Liver (tissue), 9 donors: ENCODE results near the gene GRID1. TPM values are rescaled to one million over a fixed set of nuclear protein-coding genes. Genes with fewer than 3 reads are reported as not detected.

Source experiments
- DNase-seq: peaks from one replicate; pipeline ENCODE4 v3.0.0-alpha.2; 2017; ENCODE audit warnings: low spot score
- H3K27ac ChIP-seq, 2 donors: one replicate each; pipeline ENCODE4 v1.7.0; 2013; ENCODE audit warnings: inconsistent platforms in 2 of 2, low read length in 2 of 2, control low read depth in 1 of 2, low read depth in 1 of 2, mild to moderate bottlenecking in 1 of 2
- H3K27me3 ChIP-seq, 4 donors: one replicate each; pipeline versions ENCODE4 v1.6.1 to v1.7.0; 2013; ENCODE audit warnings: low read length in 3 of 4, inconsistent platforms in 1 of 4, mild to moderate bottlenecking in 1 of 4, moderate library complexity in 1 of 4; ENCODE audit not compliant: control insufficient read depth in 4 of 4, insufficient read depth in 4 of 4
- H3K36me3 ChIP-seq, 4 donors: one replicate each; pipeline versions ENCODE4 v1.6.1 to v1.7.0; 2013; ENCODE audit warnings: low read length in 3 of 4, mild to moderate bottlenecking in 3 of 4, low read depth in 1 of 4, moderate library complexity in 1 of 4; ENCODE audit not compliant: control insufficient read depth in 4 of 4, insufficient read depth in 3 of 4
- H3K4me1 ChIP-seq, 4 donors: one replicate each; pipeline versions ENCODE4 v1.6.1 to v1.7.0; 2013; ENCODE audit warnings: low read length in 3 of 4, mild to moderate bottlenecking in 3 of 4, moderate library complexity in 1 of 4; ENCODE audit not compliant: control insufficient read depth in 4 of 4, insufficient read depth in 4 of 4
- H3K4me3 ChIP-seq, 3 donors: one replicate each; pipeline versions ENCODE4 v1.6.1 to v1.7.0; 2013; ENCODE audit warnings: low read length in 3 of 3, control low read depth in 1 of 3, low read depth in 1 of 3, mild to moderate bottlenecking in 1 of 3
- H3K9ac ChIP-seq, 2 donors: one replicate each; pipeline ENCODE4 v1.7.0; 2013; ENCODE audit warnings: low read length in 2 of 2, mild to moderate bottlenecking in 2 of 2, moderate library complexity in 2 of 2, control low read depth in 1 of 2, low read depth in 1 of 2
- H3K9me3 ChIP-seq, 4 donors: one replicate each; pipeline versions ENCODE4 v1.6.1 to v1.7.0; 2013; ENCODE audit warnings: low read length in 3 of 4; ENCODE audit not compliant: control insufficient read depth in 4 of 4
- EGR1 ChIP-seq, 2 donors: IDR thresholded peaks; 2 replicates each; pipeline ENCODE4 v1.6.1; 2016 to 2018; ENCODE audit warnings: antibody characterized with exemption in 2 of 2, low read depth in 2 of 2
- FOXA1 ChIP-seq: IDR thresholded peaks from 2 replicates; pipeline ENCODE4 v1.6.1; 2016; ENCODE audit warnings: antibody characterized with exemption
- FOXA2 ChIP-seq: IDR thresholded peaks from 2 replicates; pipeline ENCODE4 v1.6.1; 2016; ENCODE audit warnings: antibody characterized with exemption
- GABPA ChIP-seq, 2 donors: IDR thresholded peaks in 1 of 2; conservative IDR thresholded peaks in 1 of 2; 2 replicates each; pipeline ENCODE4 v1.6.1; 2016; ENCODE audit warnings: antibody characterized with exemption in 2 of 2, mild to moderate bottlenecking in 1 of 2, moderate library complexity in 1 of 2
- HNF4A ChIP-seq, 2 donors: conservative IDR thresholded peaks; 2 replicates each; pipeline ENCODE4 v1.6.1; 2016; ENCODE audit warnings: antibody characterized with exemption in 2 of 2, mild to moderate bottlenecking in 2 of 2
- HNF4G ChIP-seq: IDR thresholded peaks from 2 replicates; pipeline ENCODE4 v1.6.1; 2016; ENCODE audit warnings: antibody characterized with exemption
- JUND ChIP-seq, 2 donors: IDR thresholded peaks; 2 replicates each; pipeline ENCODE4 v1.6.1; 2016; ENCODE audit warnings: antibody characterized with exemption in 2 of 2
- NR2F2 ChIP-seq: IDR thresholded peaks from 2 replicates; pipeline ENCODE4 v1.6.1; 2016; ENCODE audit warnings: antibody characterized with exemption
- RAD21 ChIP-seq, 2 donors: IDR thresholded peaks; 2 replicates each; pipeline ENCODE4 v1.6.1; 2016; ENCODE audit warnings: antibody characterized with exemption in 2 of 2, mild to moderate bottlenecking in 2 of 2
- RXRA ChIP-seq, 2 donors: IDR thresholded peaks; 2 replicates each; pipeline ENCODE4 v1.6.1; 2017 to 2018; ENCODE audit warnings: antibody characterized with exemption in 2 of 2, mild to moderate bottlenecking in 1 of 2
- SP1 ChIP-seq: IDR thresholded peaks from 2 replicates; pipeline ENCODE4 v1.6.1; 2018; ENCODE audit warnings: antibody characterized with exemption, mild to moderate bottlenecking
- TAF1 ChIP-seq: conservative IDR thresholded peaks from 2 replicates; pipeline ENCODE4 v1.6.1; 2016; ENCODE audit warnings: antibody characterized with exemption, mild to moderate bottlenecking
- YY1 ChIP-seq: IDR thresholded peaks from 2 replicates; pipeline ENCODE4 v1.6.1; 2016; ENCODE audit warnings: antibody characterized with exemption, mild to moderate bottlenecking
- WGBS: extraction: QIAGEN DNeasy Blood & Tissue Kit; methylation state at CpG from one replicate; pipeline ENCODE4 v1.1.7; 2013; 5-methylcytosine and 5-hydroxymethylcytosine counted together
- polyA plus RNA-seq, 2 donors: library from polyadenylated mRNA; stranded (reverse) in 1 of 2; unstranded in 1 of 2; fragments of 200-250 nt in 1 of 2; fragments of >200 nt in 1 of 2; fragmentation: Nextera tagmentation in 1 of 2; extraction: Ambion mirVana in 1 of 2; gene quantifications; one replicate each; pipeline versions ENCODE4 v1.2.1 to v1.2.3, GENCODE V29; 2013 to 2015
- total RNA-seq, 2 donors: library from RNA; depleted of rRNA; stranded (reverse); fragments of >200 nt; gene quantifications; one replicate each; pipeline ENCODE4 v1.2.3, GENCODE V29; 2014
- TF ChIP-seq, protein P1 (sequence below): IDR thresholded peaks from 2 replicates; pipeline ENCODE4 v1.6.1; 2016; ENCODE audit warnings: antibody characterized with exemption
- TF ChIP-seq, protein P2 (sequence below): IDR thresholded peaks from 2 replicates; pipeline ENCODE4 v1.6.1; 2016; ENCODE audit warnings: antibody characterized with exemption, mild to moderate bottlenecking
- TF ChIP-seq, protein P3 (sequence below): IDR thresholded peaks from 2 replicates; pipeline ENCODE4 v1.6.1; 2016; ENCODE audit warnings: antibody characterized with exemption
- TF ChIP-seq, protein P4 (sequence below): fragments of 150-350 bp; IDR thresholded peaks from 2 replicates; pipeline ENCODE4 v1.5.1; 2017; ENCODE audit warnings: improper control_type of control experiment, low read depth, low read length; ENCODE audit not compliant: missing input control
- TF ChIP-seq, protein P5 (sequence below): IDR thresholded peaks from 2 replicates; pipeline ENCODE4 v1.6.1; 2016; ENCODE audit warnings: antibody characterized with exemption
- donor health status: healthy.
- donor health status: healthy.
- donor health status: healthy.
- donor health status: healthy.
- donor health status: healthy.

GRID1 gene
- total and polyA plus RNA-seq, 4 donors: 0.09 to 0.17 (median 0.14) TPM; not detected in 1

DNA sequence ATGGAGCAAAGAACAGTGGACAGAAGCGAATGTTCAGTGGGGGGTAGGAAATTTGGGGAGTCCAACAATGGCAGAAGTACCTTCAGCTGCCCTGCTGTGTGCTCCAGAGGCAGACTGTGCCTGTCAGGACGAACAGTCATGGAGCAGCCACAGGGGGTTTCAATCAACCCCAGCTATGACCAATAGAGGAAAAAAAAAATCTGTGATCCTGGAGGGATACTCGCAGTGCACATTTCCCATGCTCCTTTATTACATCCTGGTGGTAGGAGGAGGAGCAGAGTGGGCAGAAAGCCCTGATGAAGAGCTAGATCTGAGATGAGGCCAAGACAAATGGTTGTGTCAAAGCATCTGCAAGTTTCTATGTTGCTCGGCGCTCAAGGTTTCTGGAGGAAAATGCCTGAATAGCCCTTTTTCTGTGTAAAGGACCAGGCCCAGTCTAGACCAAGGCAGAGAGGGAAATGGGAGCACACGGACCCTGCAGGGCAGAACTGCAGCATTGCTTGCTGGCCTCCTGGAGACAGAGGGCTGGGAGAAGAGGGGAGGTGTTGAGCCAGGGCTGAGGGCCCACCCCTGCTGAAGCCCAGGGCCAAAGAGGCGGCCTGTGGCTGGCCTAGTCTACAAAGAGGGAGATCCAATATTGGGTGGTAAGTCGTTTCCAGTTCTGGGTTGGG lies 201.5 kb downstream of the GRID1 start (continued):
- TF ChIP-seq, protein P1, sequence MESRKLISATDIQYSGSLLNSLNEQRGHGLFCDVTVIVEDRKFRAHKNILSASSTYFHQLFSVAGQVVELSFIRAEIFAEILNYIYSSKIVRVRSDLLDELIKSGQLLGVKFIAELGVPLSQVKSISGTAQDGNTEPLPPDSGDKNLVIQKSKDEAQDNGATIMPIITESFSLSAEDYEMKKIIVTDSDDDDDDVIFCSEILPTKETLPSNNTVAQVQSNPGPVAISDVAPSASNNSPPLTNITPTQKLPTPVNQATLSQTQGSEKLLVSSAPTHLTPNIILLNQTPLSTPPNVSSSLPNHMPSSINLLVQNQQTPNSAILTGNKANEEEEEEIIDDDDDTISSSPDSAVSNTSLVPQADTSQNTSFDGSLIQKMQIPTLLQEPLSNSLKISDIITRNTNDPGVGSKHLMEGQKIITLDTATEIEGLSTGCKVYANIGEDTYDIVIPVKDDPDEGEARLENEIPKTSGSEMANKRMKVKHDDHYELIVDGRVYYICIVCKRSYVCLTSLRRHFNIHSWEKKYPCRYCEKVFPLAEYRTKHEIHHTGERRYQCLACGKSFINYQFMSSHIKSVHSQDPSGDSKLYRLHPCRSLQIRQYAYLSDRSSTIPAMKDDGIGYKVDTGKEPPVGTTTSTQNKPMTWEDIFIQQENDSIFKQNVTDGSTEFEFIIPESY: no peak
- no peak for TF ChIP-seq HNF4G
- TF ChIP-seq SP1: no peak
- TF ChIP-seq FOXA1: no peak
- TF ChIP-seq EGR1 (IDR thresholded peaks at IDR 0.05; ENCODE audit: low read depth in 2 of 2): no peak
- no peak for TF ChIP-seq HNF4A (conservative IDR thresholded peaks at IDR 0.05)

DNA sequence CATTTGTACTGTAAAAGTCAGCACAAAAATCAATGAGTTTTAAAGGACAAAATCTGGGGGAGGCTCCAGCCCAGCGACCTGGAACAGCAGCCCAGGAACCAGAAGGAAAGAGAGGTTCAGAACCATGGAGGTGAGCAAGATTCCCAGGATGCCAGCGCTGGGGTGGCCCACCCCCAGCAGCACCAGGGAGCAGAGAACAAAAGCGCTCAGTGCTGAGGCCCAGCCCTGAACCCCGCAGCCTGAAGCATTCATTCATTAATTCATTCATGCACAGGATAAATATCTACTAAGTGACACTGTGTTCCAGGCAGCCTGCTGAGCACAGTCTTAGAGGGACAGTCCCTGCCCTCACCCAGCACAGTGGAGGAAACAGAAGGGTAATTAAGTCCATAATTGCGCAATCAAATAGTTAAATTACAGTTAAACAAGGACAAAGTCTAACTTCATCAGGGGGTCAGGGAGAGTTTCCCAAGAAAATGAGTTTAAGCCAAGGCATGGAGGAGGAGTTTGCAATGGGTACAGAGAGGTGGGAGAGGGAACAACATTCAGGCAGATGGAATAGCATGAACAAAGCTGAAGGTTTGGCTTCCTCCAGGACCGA lies 202.3 kb downstream of the GRID1 start:
- Histone ChIP-seq H3K9me3 (no peaks in the 10 kb centered on the region), H3K4me3 (no peak overlapping the region), H3K9ac (no peak overlapping the region), H3K36me3 (no peaks in the 10 kb centered on the region), H3K4me1 (peaks cover 6 to 26% (median 21%) of the 10 kb centered on the region in 4 donors), H3K27ac (peak overlapping the region; percentile 78 to 84), H3K27me3 (no peaks in the 10 kb centered on the region)
- no peak for TF ChIP-seq FOXA1
- TF ChIP-seq EGR1 (IDR thresholded peaks at IDR 0.05; ENCODE audit: low read depth in 2 of 2): no peak
- TF ChIP-seq HNF4G: peak; percentile 53
- peak in 1 of 2 donors; percentile 22 for TF ChIP-seq RAD21 (IDR thresholded peaks at IDR 0.05)
- TF ChIP-seq FOXA2: no peak
- TF ChIP-seq HNF4A (conservative IDR thresholded peaks at IDR 0.05): peak; percentile 85 to 89
- TF ChIP-seq, protein P2, sequence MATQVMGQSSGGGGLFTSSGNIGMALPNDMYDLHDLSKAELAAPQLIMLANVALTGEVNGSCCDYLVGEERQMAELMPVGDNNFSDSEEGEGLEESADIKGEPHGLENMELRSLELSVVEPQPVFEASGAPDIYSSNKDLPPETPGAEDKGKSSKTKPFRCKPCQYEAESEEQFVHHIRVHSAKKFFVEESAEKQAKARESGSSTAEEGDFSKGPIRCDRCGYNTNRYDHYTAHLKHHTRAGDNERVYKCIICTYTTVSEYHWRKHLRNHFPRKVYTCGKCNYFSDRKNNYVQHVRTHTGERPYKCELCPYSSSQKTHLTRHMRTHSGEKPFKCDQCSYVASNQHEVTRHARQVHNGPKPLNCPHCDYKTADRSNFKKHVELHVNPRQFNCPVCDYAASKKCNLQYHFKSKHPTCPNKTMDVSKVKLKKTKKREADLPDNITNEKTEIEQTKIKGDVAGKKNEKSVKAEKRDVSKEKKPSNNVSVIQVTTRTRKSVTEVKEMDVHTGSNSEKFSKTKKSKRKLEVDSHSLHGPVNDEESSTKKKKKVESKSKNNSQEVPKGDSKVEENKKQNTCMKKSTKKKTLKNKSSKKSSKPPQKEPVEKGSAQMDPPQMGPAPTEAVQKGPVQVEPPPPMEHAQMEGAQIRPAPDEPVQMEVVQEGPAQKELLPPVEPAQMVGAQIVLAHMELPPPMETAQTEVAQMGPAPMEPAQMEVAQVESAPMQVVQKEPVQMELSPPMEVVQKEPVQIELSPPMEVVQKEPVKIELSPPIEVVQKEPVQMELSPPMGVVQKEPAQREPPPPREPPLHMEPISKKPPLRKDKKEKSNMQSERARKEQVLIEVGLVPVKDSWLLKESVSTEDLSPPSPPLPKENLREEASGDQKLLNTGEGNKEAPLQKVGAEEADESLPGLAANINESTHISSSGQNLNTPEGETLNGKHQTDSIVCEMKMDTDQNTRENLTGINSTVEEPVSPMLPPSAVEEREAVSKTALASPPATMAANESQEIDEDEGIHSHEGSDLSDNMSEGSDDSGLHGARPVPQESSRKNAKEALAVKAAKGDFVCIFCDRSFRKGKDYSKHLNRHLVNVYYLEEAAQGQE: no peak
- TF ChIP-seq, protein P3, sequence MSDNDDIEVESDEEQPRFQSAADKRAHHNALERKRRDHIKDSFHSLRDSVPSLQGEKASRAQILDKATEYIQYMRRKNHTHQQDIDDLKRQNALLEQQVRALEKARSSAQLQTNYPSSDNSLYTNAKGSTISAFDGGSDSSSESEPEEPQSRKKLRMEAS: no peak
- TF ChIP-seq GABPA (IDR thresholded peaks at IDR 0.05 in 1 of 2, conservative IDR thresholded peaks at IDR 0.05 in 1 of 2): no peak
- peak; percentile 38 for TF ChIP-seq YY1
- peak; percentile 56 for TF ChIP-seq SP1
- TF ChIP-seq, protein P4, sequence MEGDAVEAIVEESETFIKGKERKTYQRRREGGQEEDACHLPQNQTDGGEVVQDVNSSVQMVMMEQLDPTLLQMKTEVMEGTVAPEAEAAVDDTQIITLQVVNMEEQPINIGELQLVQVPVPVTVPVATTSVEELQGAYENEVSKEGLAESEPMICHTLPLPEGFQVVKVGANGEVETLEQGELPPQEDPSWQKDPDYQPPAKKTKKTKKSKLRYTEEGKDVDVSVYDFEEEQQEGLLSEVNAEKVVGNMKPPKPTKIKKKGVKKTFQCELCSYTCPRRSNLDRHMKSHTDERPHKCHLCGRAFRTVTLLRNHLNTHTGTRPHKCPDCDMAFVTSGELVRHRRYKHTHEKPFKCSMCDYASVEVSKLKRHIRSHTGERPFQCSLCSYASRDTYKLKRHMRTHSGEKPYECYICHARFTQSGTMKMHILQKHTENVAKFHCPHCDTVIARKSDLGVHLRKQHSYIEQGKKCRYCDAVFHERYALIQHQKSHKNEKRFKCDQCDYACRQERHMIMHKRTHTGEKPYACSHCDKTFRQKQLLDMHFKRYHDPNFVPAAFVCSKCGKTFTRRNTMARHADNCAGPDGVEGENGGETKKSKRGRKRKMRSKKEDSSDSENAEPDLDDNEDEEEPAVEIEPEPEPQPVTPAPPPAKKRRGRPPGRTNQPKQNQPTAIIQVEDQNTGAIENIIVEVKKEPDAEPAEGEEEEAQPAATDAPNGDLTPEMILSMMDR: no peak
- TF ChIP-seq, protein P1: no peak
- TF ChIP-seq RXRA (IDR thresholded peaks at IDR 0.05): peak; percentile 82 to 89
- no peak for TF ChIP-seq NR2F2
- TF ChIP-seq TAF1: no peak
- TF ChIP-seq, protein P5, sequence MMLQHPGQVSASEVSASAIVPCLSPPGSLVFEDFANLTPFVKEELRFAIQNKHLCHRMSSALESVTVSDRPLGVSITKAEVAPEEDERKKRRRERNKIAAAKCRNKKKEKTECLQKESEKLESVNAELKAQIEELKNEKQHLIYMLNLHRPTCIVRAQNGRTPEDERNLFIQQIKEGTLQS: no peak
- TF ChIP-seq JUND (IDR thresholded peaks at IDR 0.05): peak in 1 of 2 donors; percentile 35
- 62% methylated on average over 6 of the region's 6 CpGs for WGBS
- DNase-seq: no peak
